Caco-2 (cell line): Measurements from ENCODE around the gene SLC12A3. TPM values are rescaled to one million over a fixed set of nuclear protein-coding genes. Genes with fewer than 3 reads are reported as not detected.
A peak's percentile ranks its signal among the peaks of the same experiment; 100 is the strongest.

Source experiments
- BruUV-seq: library from RNA; stranded (reverse); fragments of 400-500 nt; replicated peaks from 2 replicates; lab custom pipeline; 2021; lab: Mats Ljungman, UMichigan
- CTCF ChIA-PET: fragments of 300-600 bp; sonication (Branson Sonifier 250); formaldehyde crosslinking; loops from one replicate; lab custom pipeline; 2022; ENCODE audit warnings: antibody characterized with exemption; lab: Charles Lee
- POLR2A ChIA-PET: fragments of 300-600 bp; sonication (Branson Sonifier 250); formaldehyde crosslinking; loops from one replicate; lab custom pipeline; 2022; ENCODE audit warnings: antibody characterized with exemption; lab: Charles Lee
- DNase-seq, 2 experiments: peaks; one replicate each; pipeline versions ENCODE4 v3.0.0 to v3.0.0-alpha.2; 2020 to 2022
- H3K27me3 ChIP-seq: replicated peaks from 2 replicates; pipeline ENCODE4 v1.6.0; 2011; ENCODE audit warnings: low read length; ENCODE audit not compliant: control insufficient read depth, insufficient read depth
- H3K36me3 ChIP-seq: 2 replicates; pipeline ENCODE4 v1.5.1; 2011; ENCODE audit warnings: low read length; ENCODE audit not compliant: control insufficient read depth, insufficient read depth
- H3K4me1 ChIP-seq: fragments of 250-450 bp; sonication (Bioruptor Pico); 2 replicates; pipeline ENCODE4 v1.5.1; 2020; ENCODE audit warnings: mild to moderate bottlenecking
- H3K4me3 ChIP-seq: 2 replicates; pipeline ENCODE4 v1.5.1; 2011; ENCODE audit warnings: low read depth, mild to moderate bottlenecking, control low read depth, low read length
- H3K9me3 ChIP-seq: fragments of 250-450 bp; sonication (Bioruptor Pico); 2 replicates; pipeline ENCODE4 v1.5.1; 2020; ENCODE audit warnings: mild to moderate bottlenecking, moderate library complexity
- H3K27ac Mint-ChIP-seq: one replicate; pipeline ENCODE4 v1.8.0; 2022; ENCODE audit warnings: mixed read lengths; ENCODE audit not compliant: unreplicated experiment
- H3K27me3 Mint-ChIP-seq: one replicate; pipeline ENCODE4 v1.8.0; 2022; ENCODE audit warnings: mixed read lengths; ENCODE audit not compliant: insufficient read depth, unreplicated experiment
- H3K36me3 Mint-ChIP-seq: one replicate; pipeline ENCODE4 v1.8.0; 2022; ENCODE audit warnings: mild to moderate bottlenecking, mixed read lengths; ENCODE audit not compliant: insufficient read depth, unreplicated experiment
- H3K4me1 Mint-ChIP-seq: one replicate; pipeline ENCODE4 v1.8.0; 2022; ENCODE audit warnings: low read depth, mixed read lengths; ENCODE audit not compliant: unreplicated experiment
- H3K4me3 Mint-ChIP-seq: one replicate; pipeline ENCODE4 v1.8.0; 2022; ENCODE audit warnings: mild to moderate bottlenecking, moderate library complexity, mixed read lengths; ENCODE audit not compliant: unreplicated experiment
- H3K9me3 Mint-ChIP-seq: one replicate; pipeline ENCODE4 v1.8.0; 2022; ENCODE audit warnings: mixed read lengths; ENCODE audit not compliant: unreplicated experiment
- CTCF ChIP-seq, 2 experiments: fragments of 200-600 bp in 1 of 2; IDR thresholded peaks; 1 replicate in 1 of 2; 2 replicates in 1 of 2; pipeline versions ENCODE4 v1.5.1 to v1.8.0; 2011 to 2022; ENCODE audit warnings: antibody characterized with exemption in 1 of 2, control low read depth in 1 of 2, inconsistent platforms in 1 of 2, low read depth in 1 of 2, low read length in 1 of 2, mild to moderate bottlenecking in 1 of 2, moderate library complexity in 1 of 2; ENCODE audit not compliant: insufficient read depth in 1 of 2, severe bottlenecking in 1 of 2, unreplicated experiment in 1 of 2
- intact Hi-C: fragments of 100-400 bp; cut with micrococcal nuclease; formaldehyde crosslinking; loops from one replicate; pipeline ENCODE4 v1.10.0; 2022; ENCODE audit not compliant: unreplicated experiment
- total RNA-seq: library from RNA; stranded (reverse); gene quantifications from 2 replicates; pipeline ENCODE4 v1.2.3, GENCODE V29; 2022

Gene SLC12A3
- total RNA-seq, 1 experiment from 2014 or later, result 0.73 TPM

DNA sequence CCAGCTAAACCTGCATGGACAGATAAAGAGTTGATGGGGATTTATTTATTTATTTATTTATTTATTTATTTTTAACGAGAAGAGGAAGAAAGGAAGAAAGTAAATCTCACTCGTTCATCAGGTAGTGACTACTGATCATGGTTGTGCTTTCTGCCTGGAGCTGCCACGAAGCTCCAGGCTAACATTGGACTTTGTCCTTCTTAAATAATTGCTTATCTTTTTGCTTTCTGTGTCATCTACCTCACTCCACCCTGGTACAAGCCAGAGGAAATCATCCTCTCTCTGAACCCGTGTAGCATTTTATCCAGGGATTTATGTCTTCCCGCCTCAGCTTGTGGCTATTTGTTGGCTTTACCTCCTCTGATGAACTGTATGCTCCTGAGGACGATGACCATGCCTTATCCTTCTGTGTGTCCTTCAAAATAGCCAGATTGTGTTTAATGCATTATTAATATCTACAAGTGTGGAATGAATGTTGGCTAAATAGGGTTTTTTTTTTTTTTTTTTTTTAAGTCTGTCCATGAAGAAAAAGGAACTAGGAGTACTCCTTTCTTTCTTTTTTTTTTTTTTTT is 8.0 kb upstream of the SLC12A3 start:
- BruUV-seq, result no TSS peak
- H3K4me1 Mint-ChIP-seq, result peaks cover 65% of the 10 kb centered on the region
- H3K27me3 ChIP-seq, result no peaks in the 10 kb centered on the region
- DNase-seq, result peak; percentile 64 to 66
- H3K4me3 Mint-ChIP-seq, result peak overlapping the region; percentile 47
- ChIA-PET POLR2A (interaction anchor here (0.7 to 1.0 kb wide), 2 partner anchors 64 to 74 kb away, joined by 3 to 6 read pairs; no protein-coding TSS in a partner anchor), CTCF (interaction anchor here (0.5 to 1.1 kb wide), 5 partner anchors 13 to 200 kb away, joined by 3 to 5 read pairs (median 3); no protein-coding TSS in a partner anchor)
- H3K4me3 ChIP-seq, result no peak overlapping the region
- no peak for TF ChIP-seq CTCF (IDR thresholded peaks at IDR 0.05; ENCODE audit: insufficient read depth in 1 of 2, low read depth in 1 of 2, low read length in 1 of 2, severe bottlenecking in 1 of 2, unreplicated experiment in 1 of 2)
- intact Hi-C loops, result no loop called here
- H3K36me3 Mint-ChIP-seq, result peaks cover 23% of the 10 kb centered on the region
- H3K27me3 Mint-ChIP-seq, result no peaks in the 10 kb centered on the region
- H3K9me3 ChIP-seq, result no peaks in the 10 kb centered on the region
- H3K27ac Mint-ChIP-seq, result peak overlapping the region; percentile 83
- H3K36me3 ChIP-seq, result no peaks in the 10 kb centered on the region
- no peaks in the 10 kb centered on the region for H3K9me3 Mint-ChIP-seq
- H3K4me1 ChIP-seq, result peaks cover 68% of the 10 kb centered on the region

GRCh38 chr16:56858374-56858773 is 6.6 kb upstream of the SLC12A3 start:
- ChIA-PET CTCF (no interaction called here), POLR2A (interaction anchor here (0.5 kb wide), 1 partner anchor 162 kb away, joined by 3 read pairs; no protein-coding TSS in a partner anchor)
- Mint-ChIP-seq H3K36me3 (peaks cover 23% of the 10 kb centered on the region), H3K27me3 (no peaks in the 10 kb centered on the region), H3K27ac (peak overlapping the region; percentile 93), H3K4me3 (no peak overlapping the region), H3K4me1 (peaks cover 74% of the 10 kb centered on the region), H3K9me3 (no peaks in the 10 kb centered on the region)
- H3K9me3 ChIP-seq, result no peaks in the 10 kb centered on the region
- intact Hi-C loops, result no loop called here
- no peak for DNase-seq
- H3K36me3 ChIP-seq, result no peaks in the 10 kb centered on the region
- peaks cover 79% of the 10 kb centered on the region for H3K4me1 ChIP-seq
- H3K27me3 ChIP-seq, result no peaks in the 10 kb centered on the region
- no TSS peak for BruUV-seq
- no peak for TF ChIP-seq CTCF (IDR thresholded peaks at IDR 0.05; ENCODE audit: insufficient read depth in 1 of 2, low read depth in 1 of 2, low read length in 1 of 2, severe bottlenecking in 1 of 2, unreplicated experiment in 1 of 2)
- H3K4me3 ChIP-seq, result no peak overlapping the region

DNA sequence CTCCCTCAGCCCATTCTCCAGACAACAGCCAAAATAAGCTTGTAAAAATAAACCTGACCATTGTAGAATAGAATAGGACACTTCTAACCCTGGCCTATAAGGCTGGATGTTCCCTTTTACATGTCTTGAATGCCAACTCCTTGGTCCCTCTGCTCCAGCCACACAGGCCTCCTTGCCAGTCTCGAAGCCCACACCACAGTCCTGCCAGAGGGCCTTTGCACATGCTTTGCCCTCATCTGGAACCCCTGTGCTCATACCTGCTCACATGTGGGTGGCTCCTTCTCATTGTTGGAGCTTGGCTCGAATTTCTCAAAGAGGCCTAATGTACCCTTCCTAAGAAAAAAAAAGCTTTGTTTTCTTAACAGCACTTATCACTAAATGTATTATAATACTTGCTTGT is 5.4 kb upstream of the SLC12A3 start:
- CTCF ChIA-PET, result no interaction called here
- Mint-ChIP-seq H3K36me3 (peaks cover 23% of the 10 kb centered on the region), H3K4me1 (peaks cover 80% of the 10 kb centered on the region), H3K4me3 (peak overlapping the region; percentile 39), H3K27ac (peak overlapping the region; percentile 93), H3K27me3 (no peaks in the 10 kb centered on the region), H3K9me3 (no peaks in the 10 kb centered on the region)
- no peak for TF ChIP-seq CTCF (IDR thresholded peaks at IDR 0.05; ENCODE audit: insufficient read depth in 1 of 2, low read depth in 1 of 2, low read length in 1 of 2, severe bottlenecking in 1 of 2, unreplicated experiment in 1 of 2)
- no TSS peak for BruUV-seq
- DNase-seq, result no peak
- Histone ChIP-seq H3K36me3 (no peaks in the 10 kb centered on the region), H3K27me3 (no peaks in the 10 kb centered on the region), H3K4me3 (no peak overlapping the region), H3K4me1 (peaks cover 84% of the 10 kb centered on the region), H3K9me3 (no peaks in the 10 kb centered on the region)
- intact Hi-C loops, result loop anchor here (5.0 kb wide), 2 partner anchors 37 to 117 kb away; no protein-coding TSS in a partner anchor
- POLR2A ChIA-PET, result no interaction called here
